CD14-positive monocyte (primary cell): ENCODE data around the gene PTTG2. TPM values are rescaled to one million over a fixed set of nuclear protein-coding genes. Genes with fewer than 3 reads are reported as not detected.
A peak's percentile ranks its signal among the peaks of the same experiment; 100 is the strongest.

Experiments used
- DNase-seq, 3 donors: peaks; one replicate each; pipeline ENCODE4 v3.0.0-alpha.2; 2011 to 2022
- H2AFZ ChIP-seq: 2 replicates; pipeline ENCODE4 v1.6.0; 2012; ENCODE audit warnings: mild to moderate bottlenecking, low read depth, low read length, inconsistent platforms; ENCODE audit not compliant: insufficient read depth, poor library complexity, severe bottlenecking
- H3K27ac ChIP-seq, 2 donors: 1 replicate in 1 of 2; 2 replicates in 1 of 2; pipeline ENCODE4 v1.5.1; 2012 to 2013; ENCODE audit warnings: low read length in 2 of 2, control low read depth in 1 of 2, inconsistent platforms in 1 of 2, low read depth in 1 of 2, mild to moderate bottlenecking in 1 of 2
- H3K27me3 ChIP-seq, 2 donors: one replicate each; pipeline versions ENCODE4 v1.6.0 to v1.6.1; 2011 to 2013; ENCODE audit warnings: low read length in 2 of 2; ENCODE audit not compliant: control insufficient read depth in 2 of 2, insufficient read depth in 2 of 2
- H3K36me3 ChIP-seq, 2 donors: replicated peaks in 1 of 2; 1 replicate in 1 of 2; 2 replicates in 1 of 2; pipeline versions ENCODE4 v1.5.1 to v1.6.1; 2012 to 2013; ENCODE audit warnings: low read length in 2 of 2, control low read depth in 1 of 2, inconsistent platforms in 1 of 2, mild to moderate bottlenecking in 1 of 2; ENCODE audit not compliant: insufficient read depth in 2 of 2, control insufficient read depth in 1 of 2
- H3K4me1 ChIP-seq, 2 donors: 1 replicate in 1 of 2; 2 replicates in 1 of 2; pipeline versions ENCODE4 v1.5.1 to v1.6.1; 2012 to 2013; ENCODE audit warnings: low read length in 2 of 2, control low read depth in 1 of 2, inconsistent platforms in 1 of 2, mild to moderate bottlenecking in 1 of 2, moderate library complexity in 1 of 2; ENCODE audit not compliant: insufficient read depth in 2 of 2, control insufficient read depth in 1 of 2
- H3K4me2 ChIP-seq: replicated peaks from 2 replicates; pipeline ENCODE3; 2012; ENCODE audit warnings: low read length, moderate library complexity, mild to moderate bottlenecking; ENCODE audit not compliant: poor library complexity, severe bottlenecking; ENCODE audit errors: extremely low read depth
- H3K4me3 ChIP-seq, 3 experiments: fragments of 200-600 bp in 1 of 3; sonication (generic) in 1 of 3; replicated peaks in 1 of 3; 1 replicate in 2 of 3; 2 replicates in 1 of 3; pipeline ENCODE4 v1.5.1; 2011 to 2013; ENCODE audit warnings: low read length in 3 of 3, mild to moderate bottlenecking in 3 of 3, control low read depth in 2 of 3, low read depth in 2 of 3, inconsistent platforms in 1 of 3, moderate library complexity in 1 of 3
- H3K79me2 ChIP-seq: 2 replicates; pipeline ENCODE4 v1.6.0; 2012; ENCODE audit warnings: mild to moderate bottlenecking, control low read depth, inconsistent platforms, low read length, moderate library complexity; ENCODE audit not compliant: insufficient read depth
- H3K9ac ChIP-seq: 2 replicates; pipeline ENCODE4 v1.6.0; 2017; ENCODE audit warnings: low read length, mild to moderate bottlenecking; ENCODE audit not compliant: insufficient read depth, poor library complexity, severe bottlenecking
- H3K9me3 ChIP-seq, 2 donors: replicated peaks in 1 of 2; 1 replicate in 1 of 2; 2 replicates in 1 of 2; pipeline versions ENCODE4 v1.5.1 to v1.6.1; 2012 to 2013; ENCODE audit warnings: low read length in 2 of 2, control low read depth in 1 of 2; ENCODE audit not compliant: control insufficient read depth in 1 of 2, insufficient read depth in 1 of 2
- H4K20me1 ChIP-seq: 2 replicates; pipeline ENCODE4 v1.6.0; 2012; ENCODE audit warnings: mild to moderate bottlenecking, low read length, control low read depth, moderate library complexity; ENCODE audit not compliant: insufficient read depth
- H3K27ac Mint-ChIP-seq, 7 donors: one replicate each; pipeline ENCODE4 v1.8.0; 2020; ENCODE audit warnings: mild to moderate bottlenecking in 7 of 7, mixed read lengths in 7 of 7, moderate library complexity in 6 of 7, inconsistent platforms in 2 of 7
- H3K27me3 Mint-ChIP-seq, 3 donors: one replicate each; pipeline ENCODE4 v1.8.0; 2021 to 2022; ENCODE audit warnings: low read depth in 3 of 3, mild to moderate bottlenecking in 3 of 3, mixed read lengths in 3 of 3, moderate library complexity in 3 of 3, inconsistent platforms in 1 of 3
- H3K36me3 Mint-ChIP-seq, 2 donors: one replicate each; pipeline ENCODE4 v1.8.0; 2020; ENCODE audit warnings: mixed read lengths in 2 of 2, inconsistent platforms in 1 of 2, mild to moderate bottlenecking in 1 of 2
- H3K4me1 Mint-ChIP-seq: one replicate; pipeline ENCODE4 v1.8.0; 2020; ENCODE audit warnings: mild to moderate bottlenecking, mixed read lengths
- H3K4me3 Mint-ChIP-seq, 2 donors: one replicate each; pipeline ENCODE4 v1.8.0; 2020; ENCODE audit warnings: mild to moderate bottlenecking in 2 of 2, mixed read lengths in 2 of 2, moderate library complexity in 1 of 2
- H3K9me3 Mint-ChIP-seq, 7 donors: one replicate each; pipeline ENCODE4 v1.8.0; 2020 to 2022; ENCODE audit warnings: mixed read lengths in 7 of 7, mild to moderate bottlenecking in 6 of 7, moderate library complexity in 6 of 7, inconsistent platforms in 2 of 7
- CTCF ChIP-seq: fragments of 200-600 bp; IDR thresholded peaks from one replicate; pipeline ENCODE4 v1.8.0; 2022; ENCODE audit warnings: antibody characterized with exemption, mild to moderate bottlenecking
- WGBS: methylation state at CpG from one replicate; pipeline ENCODE4 v1.1.5; 2013; ENCODE audit warnings: missing lambda C conversion rate; ENCODE audit not compliant: insufficient coverage; 5-methylcytosine and 5-hydroxymethylcytosine counted together
- intact Hi-C, 2 donors: fragments of 100-400 bp; cut with micrococcal nuclease; formaldehyde crosslinking; loops; one replicate each; pipeline versions ENCODE4 v1.15.0 to v1.15.1; 2023
- polyA plus RNA-seq, 3 donors: library from polyadenylated mRNA; depleted of rRNA in 1 of 3; unstranded in 2 of 3; stranded (reverse) in 1 of 3; fragments of 300-500 nt in 2 of 3; fragments of >200 nt in 1 of 3; fragmentation: Illumina TruSeq in 2 of 3; gene quantifications; 1 replicate in 2 of 3; 2 replicates in 1 of 3; pipeline ENCODE4 v1.2.3, GENCODE V29; 2012 to 2021

The PTTG2 gene
- polyA plus RNA-seq, 3 donors = 2.0 TPM; not detected in 2

- Histone ChIP-seq H3K9ac (no peak overlapping the region), H3K27ac (peak overlapping the region in 1 of 2 donors; percentile 0), H3K4me3 (peak overlapping the region in 1 of 3 experiments; percentile 7), H3K79me2 (peaks cover 43% of the 10 kb centered on the region), H3K4me1 (peaks cover 23 to 36% of the 10 kb centered on the region in 2 donors), H2AFZ (no peak overlapping the region), H3K27me3 (no peaks in the 10 kb centered on the region), H3K9me3 (no peaks in the 10 kb centered on the region), H3K4me2 (peak overlapping the region; percentile 53), H4K20me1 (peaks cover 84% of the 10 kb centered on the region), H3K36me3 (no peaks in the 10 kb centered on the region)
- H3K4me3 Mint-ChIP-seq = peak overlapping the region in 1 of 2 donors; percentile 51
- H3K4me1 Mint-ChIP-seq = peaks cover 42% of the 10 kb centered on the region
- no peak for TF ChIP-seq CTCF
- peak; percentile 47 to 57 (median 55) for DNase-seq
- peak overlapping the region in 5 of 7 donors; percentile 5 to 87 (median 57) for H3K27ac Mint-ChIP-seq
- H3K27me3 Mint-ChIP-seq = no peaks in the 10 kb centered on the region
- peaks cover 12 to 19% of the 10 kb centered on the region in 2 donors for H3K36me3 Mint-ChIP-seq
- intact Hi-C loops = no loop called here
- WGBS = 39% methylated on average over 6 of the region's 10 CpGs
- H3K9me3 Mint-ChIP-seq = peaks cover 0 to 3% (median 0%) of the 10 kb centered on the region in 7 donors
These were observed 13.6 kb upstream of the PTTG2 start for GRCh38 chr4:37946503-37947179.

- no peak overlapping the region for H3K9ac ChIP-seq
- Mint-ChIP-seq H3K4me1 (peaks cover 47% of the 10 kb centered on the region), H3K27me3 (no peaks in the 10 kb centered on the region), H3K9me3 (peaks cover 0 to 3% (median 0%) of the 10 kb centered on the region in 7 donors), H3K4me3 (no peak overlapping the region), H3K36me3 (peaks cover 27 to 31% of the 10 kb centered on the region in 2 donors), H3K27ac (no peak overlapping the region)
- no peak for TF ChIP-seq CTCF
- H3K9me3 ChIP-seq = no peaks in the 10 kb centered on the region
- H3K27ac ChIP-seq = no peak overlapping the region
- H2AFZ ChIP-seq = no peak overlapping the region
- peaks cover 3 to 17% of the 10 kb centered on the region in 2 donors for H3K36me3 ChIP-seq
- no peak overlapping the region for H3K4me3 ChIP-seq
- H3K4me2 ChIP-seq = no peak overlapping the region
- intact Hi-C loops = no loop called here
- H4K20me1 ChIP-seq = peaks cover 86% of the 10 kb centered on the region
- H3K27me3 ChIP-seq = no peaks in the 10 kb centered on the region
- DNase-seq = no peak
- WGBS = no CpG with 5 or more reads among the region's 4 CpGs
- H3K4me1 ChIP-seq = peaks cover 27 to 41% of the 10 kb centered on the region in 2 donors
- peaks cover 54% of the 10 kb centered on the region for H3K79me2 ChIP-seq
These were observed 11.7 kb upstream of the PTTG2 start for GRCh38 chr4:37948542-37948941.
